Upper lobe of right lung (tissue), 1 donor: Measurements from ENCODE around the gene HHATL. TPM values are rescaled to one million over a fixed set of nuclear protein-coding genes. Genes with fewer than 3 reads are reported as not detected.

Source experiments
- ATAC-seq: fragments of 200-7000 bp; cut with Tn5 transposase; one replicate; pipeline ENCODE4 v1.9.1; 2020; ENCODE audit warnings: mild to moderate bottlenecking, moderate library complexity
- DNase-seq: peaks from one replicate; pipeline ENCODE4 v3.0.0-alpha.2; 2020
- H3K27ac ChIP-seq: fragments of 200-600 bp; one replicate; pipeline ENCODE4 v1.8.0; 2022
- H3K27me3 ChIP-seq: fragments of 200-600 bp; one replicate; pipeline ENCODE4 v1.8.0; 2022; ENCODE audit warnings: mild to moderate bottlenecking
- H3K36me3 ChIP-seq: fragments of 200-600 bp; one replicate; pipeline ENCODE4 v1.8.0; 2022
- H3K4me1 ChIP-seq: fragments of 200-600 bp; one replicate; pipeline ENCODE4 v1.8.0; 2022
- H3K4me3 ChIP-seq: fragments of 200-600 bp; one replicate; pipeline ENCODE4 v1.8.0; 2022; ENCODE audit warnings: mild to moderate bottlenecking
- H3K9me3 ChIP-seq: fragments of 200-600 bp; one replicate; pipeline ENCODE4 v1.8.0; 2022
- intact Hi-C: fragments of 100-400 bp; cut with DNase I; formaldehyde crosslinking; loops from one replicate; pipeline ENCODE4 v1.11.0; 2022
- total RNA-seq: library from RNA; stranded (reverse); fragmentation: NEBNext Ultra II Directional; extraction: Animal tissue kit (Norgen Biotek cat#: 25700); gene quantifications from one replicate; pipeline ENCODE4 v1.2.1, GENCODE V29; 2021
- TF ChIP-seq, protein P1 (sequence below): fragments of 200-600 bp; IDR thresholded peaks from one replicate; pipeline ENCODE4 v1.8.0; 2022; ENCODE audit warnings: antibody characterized with exemption
- donor health status: DM: no; HTN: yes; CAD: no; lungs with severe emphysema.

HHATL gene
- total RNA-seq, 1 donor from 2014 or later: not detected

DNA sequence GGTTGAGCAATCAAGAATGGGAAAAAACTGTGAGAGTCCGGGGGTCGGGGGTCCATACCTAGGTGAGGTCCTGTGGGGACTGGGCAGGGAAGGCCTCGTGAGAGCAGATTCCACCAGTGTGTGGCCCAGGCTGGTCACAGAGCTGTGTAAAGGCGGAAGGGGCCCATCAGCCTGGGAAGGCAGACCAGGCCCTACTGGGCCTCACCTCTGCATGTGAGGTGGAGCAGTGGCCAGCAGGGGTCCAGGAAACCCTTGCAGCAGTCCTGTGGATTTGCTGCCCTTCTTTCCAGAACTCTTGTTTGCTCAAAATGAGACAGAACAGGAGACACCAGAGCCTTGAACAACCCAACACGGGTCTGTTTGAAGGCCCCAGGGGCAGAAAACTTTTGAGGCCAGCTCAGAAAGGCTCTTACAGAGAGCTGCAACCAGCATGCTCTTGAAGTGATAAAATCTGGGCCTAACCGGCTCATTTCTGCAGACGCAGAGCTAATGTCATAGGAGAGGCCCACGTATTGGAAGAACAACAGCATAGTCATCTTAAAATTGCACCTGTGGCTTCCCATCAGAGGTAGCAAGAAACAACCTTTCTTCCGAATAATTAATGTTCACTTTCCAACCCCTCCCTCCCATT lies 30.3 kb upstream of the HHATL start:
- no peak overlapping the region for H3K27ac ChIP-seq
- intact Hi-C loops: no loop called here
- no peak overlapping the region for H3K4me3 ChIP-seq
- H3K9me3 ChIP-seq: no peaks in the 10 kb centered on the region
- TF ChIP-seq, protein P1, sequence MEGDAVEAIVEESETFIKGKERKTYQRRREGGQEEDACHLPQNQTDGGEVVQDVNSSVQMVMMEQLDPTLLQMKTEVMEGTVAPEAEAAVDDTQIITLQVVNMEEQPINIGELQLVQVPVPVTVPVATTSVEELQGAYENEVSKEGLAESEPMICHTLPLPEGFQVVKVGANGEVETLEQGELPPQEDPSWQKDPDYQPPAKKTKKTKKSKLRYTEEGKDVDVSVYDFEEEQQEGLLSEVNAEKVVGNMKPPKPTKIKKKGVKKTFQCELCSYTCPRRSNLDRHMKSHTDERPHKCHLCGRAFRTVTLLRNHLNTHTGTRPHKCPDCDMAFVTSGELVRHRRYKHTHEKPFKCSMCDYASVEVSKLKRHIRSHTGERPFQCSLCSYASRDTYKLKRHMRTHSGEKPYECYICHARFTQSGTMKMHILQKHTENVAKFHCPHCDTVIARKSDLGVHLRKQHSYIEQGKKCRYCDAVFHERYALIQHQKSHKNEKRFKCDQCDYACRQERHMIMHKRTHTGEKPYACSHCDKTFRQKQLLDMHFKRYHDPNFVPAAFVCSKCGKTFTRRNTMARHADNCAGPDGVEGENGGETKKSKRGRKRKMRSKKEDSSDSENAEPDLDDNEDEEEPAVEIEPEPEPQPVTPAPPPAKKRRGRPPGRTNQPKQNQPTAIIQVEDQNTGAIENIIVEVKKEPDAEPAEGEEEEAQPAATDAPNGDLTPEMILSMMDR: no peak
- no peak for DNase-seq
- H3K4me1 ChIP-seq: no peaks in the 10 kb centered on the region
- ATAC-seq: no peak
- H3K36me3 ChIP-seq: no peaks in the 10 kb centered on the region
- H3K27me3 ChIP-seq: no peaks in the 10 kb centered on the region

DNA sequence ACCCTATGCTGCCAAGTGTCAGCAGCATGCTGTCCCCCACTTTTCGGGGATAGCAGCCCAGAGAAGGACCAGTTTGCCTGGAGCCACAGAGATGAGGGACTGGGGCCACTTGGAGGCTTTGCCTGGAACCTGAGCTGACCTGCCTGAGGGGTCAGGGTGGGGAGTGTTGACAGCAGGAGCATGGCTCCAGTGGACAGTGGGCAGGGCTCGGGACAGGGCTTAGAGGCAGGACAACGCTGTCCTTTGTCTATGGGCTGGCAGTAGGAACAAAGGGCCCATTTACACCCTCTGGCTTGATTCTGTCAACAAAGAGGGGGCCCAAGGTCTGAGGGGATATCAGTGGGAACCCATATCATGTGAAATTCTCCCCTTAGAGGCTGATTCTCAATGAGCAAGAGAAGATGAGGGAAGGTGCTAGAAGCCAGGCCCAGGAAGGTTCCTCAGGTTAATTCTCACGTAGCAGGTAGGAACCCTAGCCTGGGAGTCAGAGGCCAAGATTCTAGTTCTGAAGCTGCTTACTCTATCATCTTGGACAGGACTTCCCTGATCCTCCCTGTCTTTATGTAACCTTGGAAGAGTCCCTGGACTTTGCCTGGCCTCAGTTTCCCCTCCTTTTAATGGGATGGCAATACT lies 29.7 kb upstream of the HHATL start:
- TF ChIP-seq, protein P1: no peak
- DNase-seq (no peak), ATAC-seq (no peak)
- H3K36me3 ChIP-seq: no peaks in the 10 kb centered on the region
- no peaks in the 10 kb centered on the region for H3K27me3 ChIP-seq
- H3K27ac ChIP-seq: no peak overlapping the region
- intact Hi-C loops: no loop called here
- H3K4me1 ChIP-seq: no peaks in the 10 kb centered on the region
- H3K4me3 ChIP-seq: no peak overlapping the region
- no peaks in the 10 kb centered on the region for H3K9me3 ChIP-seq

DNA sequence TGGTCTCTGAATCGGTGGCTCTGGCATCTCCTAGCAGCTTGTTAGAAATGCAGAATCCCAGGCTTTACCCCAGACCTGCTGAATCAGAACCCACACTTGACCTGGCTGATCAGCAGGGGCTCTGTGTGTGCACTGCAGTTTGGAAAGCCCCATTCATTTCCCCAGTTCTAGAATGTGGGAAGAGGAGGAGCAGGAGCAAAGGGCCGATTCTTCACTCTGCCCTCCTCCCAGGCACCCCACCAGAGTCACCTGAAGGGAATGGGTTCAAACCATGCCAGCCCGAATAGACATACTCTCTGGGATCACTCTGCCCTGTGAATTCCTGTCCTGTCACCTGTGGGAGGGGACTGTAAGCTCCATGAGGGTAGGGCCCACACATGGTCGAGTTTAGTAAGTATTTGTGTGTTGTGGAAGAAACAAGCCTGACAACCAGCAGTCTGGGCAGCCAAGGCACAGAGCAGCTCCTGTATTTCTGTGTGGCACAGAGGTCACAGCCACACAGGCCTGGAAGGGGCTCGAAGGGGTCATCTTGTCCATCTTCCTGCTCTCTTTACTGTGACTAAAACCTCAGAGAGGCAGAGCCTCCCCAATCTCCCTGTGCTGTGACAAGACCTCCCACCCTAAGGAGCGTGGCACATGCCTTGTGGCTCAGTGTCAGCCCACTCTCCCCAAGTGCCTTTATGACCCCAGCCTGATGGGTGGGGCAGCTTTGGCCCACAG lies 29.0 kb upstream of the HHATL start:
- no peaks in the 10 kb centered on the region for H3K9me3 ChIP-seq
- DNase-seq (no peak), ATAC-seq (no peak)
- TF ChIP-seq, protein P1: no peak
- H3K27me3 ChIP-seq: no peaks in the 10 kb centered on the region
- no peak overlapping the region for H3K4me3 ChIP-seq
- intact Hi-C loops: no loop called here
- H3K4me1 ChIP-seq: no peaks in the 10 kb centered on the region
- no peak overlapping the region for H3K27ac ChIP-seq
- no peaks in the 10 kb centered on the region for H3K36me3 ChIP-seq

DNA sequence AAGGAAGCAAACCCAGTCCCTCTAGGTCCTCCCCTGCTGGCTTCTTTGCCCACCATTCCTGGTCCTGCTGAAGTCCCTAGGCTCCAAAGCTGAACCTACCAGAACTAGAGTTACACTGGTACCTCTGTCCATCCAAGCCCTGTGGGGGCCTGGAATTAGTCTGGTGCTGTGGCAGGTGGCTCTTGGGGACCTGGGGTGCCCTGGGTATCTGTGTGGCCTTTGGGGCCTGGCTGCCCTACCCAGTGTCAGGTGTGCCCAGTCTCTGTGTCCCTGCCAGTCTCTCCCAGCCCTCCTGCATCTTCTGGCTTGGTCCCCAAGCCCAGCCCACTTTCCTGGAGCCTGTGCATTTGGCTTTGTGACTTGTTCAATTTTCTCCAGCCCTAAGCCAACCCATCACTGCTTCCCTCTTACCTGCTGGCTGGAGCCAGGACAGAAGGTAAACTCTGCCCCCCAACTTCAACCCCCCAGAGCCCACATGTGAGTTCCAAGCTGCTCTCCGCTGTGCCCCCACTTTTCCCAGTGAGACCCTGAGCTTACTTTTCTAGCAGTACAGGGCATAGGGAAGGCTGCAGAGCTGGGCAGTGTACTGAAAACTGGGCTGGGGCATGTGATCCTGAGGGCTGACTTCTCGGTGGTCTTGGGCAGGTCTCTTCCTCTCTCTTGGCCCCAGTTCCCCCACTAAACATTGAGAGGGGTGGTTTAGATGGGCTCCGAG lies 28.3 kb upstream of the HHATL start:
- Histone ChIP-seq H3K9me3 (no peaks in the 10 kb centered on the region), H3K4me3 (no peak overlapping the region), H3K27me3 (no peaks in the 10 kb centered on the region), H3K4me1 (no peaks in the 10 kb centered on the region), H3K27ac (no peak overlapping the region), H3K36me3 (no peaks in the 10 kb centered on the region)
- DNase-seq (no peak), ATAC-seq (no peak)
- intact Hi-C loops: no loop called here
- TF ChIP-seq, protein P1: no peak

DNA sequence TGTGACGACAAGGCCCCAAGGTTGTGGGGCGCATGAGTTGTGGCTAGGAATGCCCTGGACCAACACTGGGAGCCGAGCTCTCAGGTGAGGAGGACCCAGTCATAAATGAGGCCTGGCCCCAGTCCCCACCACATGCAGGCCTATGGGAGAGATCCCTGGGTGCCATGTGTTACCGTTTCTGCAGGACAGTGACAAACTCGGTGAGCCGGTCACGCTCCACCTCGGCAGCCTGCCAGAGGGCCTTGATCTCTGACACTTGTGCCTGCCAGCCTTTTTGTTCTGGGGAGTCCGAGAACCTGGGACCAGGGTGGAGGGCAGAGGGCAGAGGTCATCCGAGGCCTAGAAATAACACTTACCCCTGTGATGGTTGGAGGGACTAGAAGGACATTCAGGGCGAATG lies 27.7 kb upstream of the HHATL start:
- ATAC-seq (no peak), DNase-seq (no peak)
- TF ChIP-seq, protein P1: no peak
- Histone ChIP-seq H3K9me3 (no peaks in the 10 kb centered on the region), H3K36me3 (no peaks in the 10 kb centered on the region), H3K4me1 (no peaks in the 10 kb centered on the region), H3K27me3 (no peaks in the 10 kb centered on the region), H3K27ac (no peak overlapping the region), H3K4me3 (no peak overlapping the region)
- intact Hi-C loops: no loop called here
